HUES48 (cell line): Measurements from ENCODE around the gene TANC1.

Experiments used
- H3K27ac ChIP-seq: one replicate; pipeline ENCODE4 v1.7.0; 2013; ENCODE audit warnings: low read depth, low read length, inconsistent platforms
- H3K27me3 ChIP-seq: 2 replicates; pipeline ENCODE4 v1.6.1; 2013; ENCODE audit warnings: mild to moderate bottlenecking, low read length; ENCODE audit not compliant: control insufficient read depth, insufficient read depth
- H3K36me3 ChIP-seq: 2 replicates; pipeline ENCODE4 v1.6.1; 2013; ENCODE audit warnings: low read length; ENCODE audit not compliant: control insufficient read depth, insufficient read depth
- H3K4me1 ChIP-seq: 2 replicates; pipeline ENCODE4 v1.6.1; 2013; ENCODE audit warnings: mild to moderate bottlenecking, low read length; ENCODE audit not compliant: control insufficient read depth, insufficient read depth
- H3K4me3 ChIP-seq: 2 replicates; pipeline ENCODE4 v1.5.1; 2013; ENCODE audit warnings: mild to moderate bottlenecking, low read depth, low read length
- H3K9ac ChIP-seq: 2 replicates; pipeline ENCODE4 v1.6.1; 2013; ENCODE audit warnings: mild to moderate bottlenecking, low read depth, low read length, moderate library complexity
- H3K9me3 ChIP-seq: 2 replicates; pipeline ENCODE4 v1.6.1; 2013; ENCODE audit warnings: low read length; ENCODE audit not compliant: control insufficient read depth, insufficient read depth

The TANC1 gene

GRCh38 chr2:159153463-159153862, 185.0 kb downstream of the TANC1 start:
- Histone ChIP-seq H3K36me3 (no peaks in the 10 kb centered on the region), H3K9ac (no peak overlapping the region), H3K4me1 (peaks cover 13% of the 10 kb centered on the region), H3K27ac (no peak overlapping the region), H3K4me3 (no peak overlapping the region), H3K9me3 (no peaks in the 10 kb centered on the region), H3K27me3 (no peaks in the 10 kb centered on the region)

GRCh38 chr2:159153951-159154350, 185.5 kb downstream of the TANC1 start:
- Histone ChIP-seq H3K9me3 (no peaks in the 10 kb centered on the region), H3K36me3 (no peaks in the 10 kb centered on the region), H3K4me1 (peaks cover 13% of the 10 kb centered on the region), H3K27ac (no peak overlapping the region), H3K27me3 (no peaks in the 10 kb centered on the region), H3K4me3 (no peak overlapping the region), H3K9ac (no peak overlapping the region)

- Histone ChIP-seq H3K9me3 (no peaks in the 10 kb centered on the region), H3K36me3 (no peaks in the 10 kb centered on the region), H3K9ac (no peak overlapping the region), H3K4me3 (no peak overlapping the region), H3K4me1 (peaks cover 13% of the 10 kb centered on the region), H3K27ac (no peak overlapping the region), H3K27me3 (no peaks in the 10 kb centered on the region)
These were observed 185.9 kb downstream of the TANC1 start for GRCh38 chr2:159154366-159154765.

GRCh38 chr2:159155320-159155719, 186.9 kb downstream of the TANC1 start:
- no peaks in the 10 kb centered on the region for H3K36me3 ChIP-seq
- no peak overlapping the region for H3K4me3 ChIP-seq
- peaks cover 13% of the 10 kb centered on the region for H3K4me1 ChIP-seq
- H3K9me3 ChIP-seq = no peaks in the 10 kb centered on the region
- no peak overlapping the region for H3K9ac ChIP-seq
- no peaks in the 10 kb centered on the region for H3K27me3 ChIP-seq
- H3K27ac ChIP-seq = no peak overlapping the region

GRCh38 chr2:159155791-159156190, 187.4 kb downstream of the TANC1 start:
- H3K9me3 ChIP-seq = no peaks in the 10 kb centered on the region
- no peak overlapping the region for H3K27ac ChIP-seq
- no peaks in the 10 kb centered on the region for H3K27me3 ChIP-seq
- no peak overlapping the region for H3K4me3 ChIP-seq
- no peak overlapping the region for H3K9ac ChIP-seq
- H3K4me1 ChIP-seq = peaks cover 13% of the 10 kb centered on the region
- H3K36me3 ChIP-seq = no peaks in the 10 kb centered on the region

- no peaks in the 10 kb centered on the region for H3K9me3 ChIP-seq
- no peak overlapping the region for H3K27ac ChIP-seq
- no peak overlapping the region for H3K9ac ChIP-seq
- no peak overlapping the region for H3K4me3 ChIP-seq
- peaks cover 13% of the 10 kb centered on the region for H3K4me1 ChIP-seq
- no peaks in the 10 kb centered on the region for H3K27me3 ChIP-seq
- H3K36me3 ChIP-seq = no peaks in the 10 kb centered on the region
These were observed 188.4 kb downstream of the TANC1 start for GRCh38 chr2:159156834-159157233.

- peaks cover 13% of the 10 kb centered on the region for H3K4me1 ChIP-seq
- no peak overlapping the region for H3K4me3 ChIP-seq
- no peaks in the 10 kb centered on the region for H3K27me3 ChIP-seq
- no peak overlapping the region for H3K9ac ChIP-seq
- H3K9me3 ChIP-seq = no peaks in the 10 kb centered on the region
- H3K36me3 ChIP-seq = no peaks in the 10 kb centered on the region
- no peak overlapping the region for H3K27ac ChIP-seq
These were observed 189.1 kb downstream of the TANC1 start for GRCh38 chr2:159157361-159158209.

- Histone ChIP-seq H3K4me3 (no peak overlapping the region), H3K27me3 (no peaks in the 10 kb centered on the region), H3K27ac (no peak overlapping the region), H3K36me3 (no peaks in the 10 kb centered on the region), H3K9me3 (no peaks in the 10 kb centered on the region), H3K9ac (no peak overlapping the region), H3K4me1 (peaks cover 6% of the 10 kb centered on the region; the same call in 1 of the 2 replicates)
These were observed 192.0 kb downstream of the TANC1 start for GRCh38 chr2:159160412-159160811.

- Histone ChIP-seq H3K27me3 (no peaks in the 10 kb centered on the region), H3K27ac (no peak overlapping the region), H3K4me3 (no peak overlapping the region), H3K36me3 (no peaks in the 10 kb centered on the region), H3K9me3 (no peaks in the 10 kb centered on the region), H3K4me1 (0 out of 2 replicates have a peak, but pooled peaks cover under 1% of the 10 kb centered on the region), H3K9ac (no peak overlapping the region)
These were observed 192.5 kb downstream of the TANC1 start for GRCh38 chr2:159160954-159161353.

- no peak overlapping the region for H3K9ac ChIP-seq
- H3K9me3 ChIP-seq = no peaks in the 10 kb centered on the region
- no peaks in the 10 kb centered on the region for H3K27me3 ChIP-seq
- no peak overlapping the region for H3K4me3 ChIP-seq
- no peaks in the 10 kb centered on the region for H3K36me3 ChIP-seq
- H3K27ac ChIP-seq = no peak overlapping the region
- H3K4me1 ChIP-seq = no peaks in the 10 kb centered on the region
These were observed 195.5 kb downstream of the TANC1 start for GRCh38 chr2:159163930-159164329.

- H3K9me3 ChIP-seq = no peaks in the 10 kb centered on the region
- H3K36me3 ChIP-seq = no peaks in the 10 kb centered on the region
- no peak overlapping the region for H3K4me3 ChIP-seq
- H3K4me1 ChIP-seq = no peaks in the 10 kb centered on the region
- H3K27ac ChIP-seq = no peak overlapping the region
- no peak overlapping the region for H3K9ac ChIP-seq
- no peaks in the 10 kb centered on the region for H3K27me3 ChIP-seq
These were observed 196.0 kb downstream of the TANC1 start for GRCh38 chr2:159164457-159164911.
